ENCODE results near the gene TNS4. TPM values are rescaled to one million over a fixed set of nuclear protein-coding genes. Genes with fewer than 3 reads are reported as not detected.

The TNS4 gene
- total and polyA plus RNA-seq, 2 of the 4 experiments (the other 2 are of a cell fraction): not detected

GRCh38 chr17:40480501-40481003, 20.9 kb downstream of the TNS4 start:
- Histone ChIP-seq H2AFZ (replicated peaks; ENCODE audit: low read length, poor library complexity) (peak overlapping the region; percentile 38), H4K8ac (ENCODE audit: low read depth in 2 of 2, low read length in 2 of 2) (peak overlapping the region; percentile 53 to 90), H3K4me3 (ENCODE audit: insufficient read depth, low read depth, low read length) (no peak overlapping the region), H2BK120ac (ENCODE audit: low read depth, low read length) (peak overlapping the region; percentile 93), H4K91ac (ENCODE audit: insufficient read depth, low read depth, low read length) (peak overlapping the region; percentile 75), H3K18ac (ENCODE audit: low read depth, low read length) (peak overlapping the region; percentile 63), H3K23ac (ENCODE audit: low read depth, low read length) (peak overlapping the region; percentile 52; the same call in 1 of the 2 replicates), H2AK9ac (replicated peaks; ENCODE audit: low read depth, low read length, poor library complexity) (peak overlapping the region; percentile 90), H3K36me3 (ENCODE audit: control insufficient read depth, insufficient read depth, low read length) (no peaks in the 10 kb centered on the region), H2BK20ac (ENCODE audit: low read depth, low read length) (peak overlapping the region; percentile 91), H3K4ac (ENCODE audit: low read depth, low read length) (peak overlapping the region; percentile 91), H2AK5ac (ENCODE audit: low read depth, low read length) (peak overlapping the region; percentile 99), H3K27ac (ENCODE audit: insufficient read depth, low read length) (no peak overlapping the region; the same call in 1 of the 2 replicates), H3K56ac (ENCODE audit: extremely low read depth, insufficient read depth, low read length) (no peak overlapping the region), H3K14ac (replicated peaks; ENCODE audit: low read depth, low read length) (peak overlapping the region; percentile 81; the same call in 1 of the 2 replicates), H2BK5ac (ENCODE audit: low read depth, low read length, poor library complexity, severe bottlenecking) (peak overlapping the region; percentile 39), H4K5ac (ENCODE audit: low read depth, low read length) (peak overlapping the region; percentile 42; the same call in 1 of the 2 replicates), H3K9me3 (ENCODE audit: control insufficient read depth, insufficient read depth, low read length) (no peaks in the 10 kb centered on the region), H4K20me1 (ENCODE audit: insufficient read depth, low read length) (no peaks in the 10 kb centered on the region), H3K9me1 (ENCODE audit: insufficient read depth, low read length) (peaks cover 40% of the 10 kb centered on the region), H3K4me1 (ENCODE audit: control insufficient read depth, insufficient read depth, low read length) (peaks cover 24% of the 10 kb centered on the region), H3K9ac (ENCODE audit: low read depth, low read length) (no peak overlapping the region), H3K79me1 (ENCODE audit: low read depth in 1 of 2, low read length in 2 of 2) (peaks cover 0 to 17% of the 10 kb centered on the region in 2 experiments; a peak in 2 of 4 replicates), H3K4me2 (ENCODE audit: low read depth, low read length) (no peak overlapping the region), H3K27me3 (ENCODE audit: control insufficient read depth, insufficient read depth, low read length) (no peaks in the 10 kb centered on the region), H2BK15ac (ENCODE audit: low read depth, low read length) (peak overlapping the region; percentile 100; the same call in 2 of the 3 replicates)
- ChIA-PET CTCF (interaction anchor here (1.6 kb wide), 1 partner anchor 52 kb away, joined by 5 read pairs; no protein-coding TSS in a partner anchor), POLR2A (ENCODE audit: unreplicated experiment) (no interaction called here)
- ATAC-seq (ENCODE audit: low read depth) (no peak), DNase-seq (no peak)
- dilution Hi-C loops (cut with HindIII; ENCODE audit: low sequenced_read_pairs, unreplicated experiment): no loop called here
- intact Hi-C loops (cut with micrococcal nuclease): no loop called here
- in situ Hi-C loops (cut with MboI; ENCODE audit: low sequenced_read_pairs): no loop called here
- no TSS peak for BruUV-seq (replicated peaks)
- 36% methylated on average over 3 of the region's 12 CpGs; no CpG with 5 or more reads in 1 of the 2 experiments for WGBS, 2 experiments (ENCODE audit: extremely low coverage in 2 of 2, insufficient read length in 1 of 2)
- TF ChIP-seq MAZ (IDR thresholded peaks at IDR 0.05; ENCODE audit: borderline replicate concordance, low read depth, low read length): no peak
- TF ChIP-seq CHD1 (IDR thresholded peaks at IDR 0.05; ENCODE audit: low read depth, low read length): no peak
- no peak for TF ChIP-seq USF2 (IDR thresholded peaks at IDR 0.05; ENCODE audit: low read depth, low read length)
- no peak for TF ChIP-seq RAD21 (IDR thresholded peaks at IDR 0.05; ENCODE audit: low read length)
- TF ChIP-seq RFX5 (IDR thresholded peaks at IDR 0.05; ENCODE audit: low read depth, low read length): no peak
- no peak for TF ChIP-seq SMC3 (IDR thresholded peaks at IDR 0.05; ENCODE audit: low read depth, low read length)
- TF ChIP-seq POLR2A (IDR thresholded peaks at IDR 0.05; ENCODE audit: low read depth, low read length): no peak
